Measurements from ENCODE around the gene CC2D1B. TPM values are rescaled to one million over a fixed set of nuclear protein-coding genes. Genes with fewer than 3 reads are reported as not detected.

CC2D1B gene
- total RNA-seq = 10.8 TPM

GRCh38 chr1:52365746-52366516 lies at the start of gene CC2D1B:
Gene CC2D1B (minus strand): TSS chr1:52366205. CDS start chr1:52364620, 1,585 bp downstream.

GRCh38 chr1:52404116-52404974 lies 38.3 kb upstream of the CC2D1B start, which contains the start of the genes ORC1 and PRPF38A:
Gene ORC1 (minus strand): TSS chr1:52404423. CDS start chr1:52402223, 2,200 bp downstream.
Gene PRPF38A (plus strand): TSS chr1:52404602. CDS start chr1:52404750, 148 bp downstream.

Other genes with a start within 250 kb of the CC2D1B start
- gene ZFYVE9, start 224.1 kb downstream of the CC2D1B start, total RNA-seq = 86.5 TPM
- 2.1 TPM for gene ORC1, start 38.2 kb upstream of the CC2D1B start, total RNA-seq
- gene PRPF38A, start 38.4 kb upstream of the CC2D1B start, total RNA-seq = 19.6 TPM
- 93.2 TPM for gene TUT4, start 186.9 kb upstream of the CC2D1B start, total RNA-seq
- gene GPX7, start 236.2 kb upstream of the CC2D1B start, total RNA-seq = 27.2 TPM

All from diencephalon (tissue), 1 donor.